Mucosa of gallbladder (tissue), 1 donor: ENCODE data around the gene RAET1G. TPM values are rescaled to one million over a fixed set of nuclear protein-coding genes. Genes with fewer than 3 reads are reported as not detected.
"Not testable (repeated sequence)": the region's sequence is repeated elsewhere in the genome, so short reads cannot be mapped to it uniquely, and the experiment has no call there.

Experiments used
- DNase-seq: peaks from one replicate; pipeline ENCODE4 v3.0.0-alpha.2; 2020; ENCODE audit warnings: low spot score
- total RNA-seq: library from RNA; stranded (reverse); gene quantifications from one replicate; pipeline ENCODE4 v1.2.1, GENCODE V29; 2021
- donor health status: DM: no; HTN: no; CAD: no.

Gene RAET1G
- total RNA-seq, 1 donor from 2014 or later = 0.52 TPM

GRCh38 chr6:149953934-149954327 lies 31.0 kb upstream of the RAET1G start:
- not testable (repeated sequence) for DNase-seq

- DNase-seq = not testable (repeated sequence)
These were observed 30.5 kb upstream of the RAET1G start for GRCh38 chr6:149953390-149953789.

- no peak for DNase-seq
These were observed 28.7 kb upstream of the RAET1G start for GRCh38 chr6:149951626-149952025.

- no peak for DNase-seq
These were observed 28.2 kb upstream of the RAET1G start for GRCh38 chr6:149951096-149951495.

GRCh38 chr6:149950423-149950822 lies 27.5 kb upstream of the RAET1G start:
- no peak for DNase-seq

GRCh38 chr6:149948616-149949015 lies 25.7 kb upstream of the RAET1G start:
- DNase-seq = no peak

- no peak for DNase-seq
These were observed 25.1 kb upstream of the RAET1G start for GRCh38 chr6:149948011-149948410.

GRCh38 chr6:149947533-149947932 lies 24.6 kb upstream of the RAET1G start:
- DNase-seq = not testable (repeated sequence)

- not testable (repeated sequence) for DNase-seq
These were observed 23.7 kb upstream of the RAET1G start for GRCh38 chr6:149946631-149947030.

GRCh38 chr6:149945276-149945675 lies 22.4 kb upstream of the RAET1G start:
- DNase-seq = not testable (repeated sequence)

- not testable (repeated sequence) for DNase-seq
These were observed 20.4 kb upstream of the RAET1G start for GRCh38 chr6:149943321-149943720.

- DNase-seq = no peak
These were observed 19.5 kb upstream of the RAET1G start for GRCh38 chr6:149942461-149942829.

GRCh38 chr6:149941583-149942460 lies 18.9 kb upstream of the RAET1G start, which contains the start of gene ULBP2:
Gene ULBP2 (plus strand): TSS chr6:149942014. CDS start chr6:149942073, 59 bp downstream.
- DNase-seq = peak; percentile 79

- no peak for DNase-seq
These were observed 17.7 kb upstream of the RAET1G start for GRCh38 chr6:149940672-149940982.

GRCh38 chr6:149939909-149940671 lies 17.2 kb upstream of the RAET1G start:
- no peak for DNase-seq

- no peak for DNase-seq
These were observed 16.4 kb upstream of the RAET1G start for GRCh38 chr6:149939356-149939648.

GRCh38 chr6:149938571-149939355 lies 15.8 kb upstream of the RAET1G start:
- DNase-seq = no peak

- not testable (repeated sequence) for DNase-seq
These were observed 15.2 kb upstream of the RAET1G start for GRCh38 chr6:149938013-149938570.

GRCh38 chr6:149936743-149937142 lies 13.8 kb upstream of the RAET1G start:
- DNase-seq = no peak

- DNase-seq = no peak
These were observed 12.7 kb upstream of the RAET1G start for GRCh38 chr6:149935668-149936067.

GRCh38 chr6:149935246-149935645 lies 12.3 kb upstream of the RAET1G start:
- no peak for DNase-seq
